ENCODE data around the gene SHISA7. TPM values are rescaled to one million over a fixed set of nuclear protein-coding genes. Genes with fewer than 3 reads are reported as not detected.

Gene SHISA7
- total RNA-seq, 4 donors from 2014 or later: not detected

DNA sequence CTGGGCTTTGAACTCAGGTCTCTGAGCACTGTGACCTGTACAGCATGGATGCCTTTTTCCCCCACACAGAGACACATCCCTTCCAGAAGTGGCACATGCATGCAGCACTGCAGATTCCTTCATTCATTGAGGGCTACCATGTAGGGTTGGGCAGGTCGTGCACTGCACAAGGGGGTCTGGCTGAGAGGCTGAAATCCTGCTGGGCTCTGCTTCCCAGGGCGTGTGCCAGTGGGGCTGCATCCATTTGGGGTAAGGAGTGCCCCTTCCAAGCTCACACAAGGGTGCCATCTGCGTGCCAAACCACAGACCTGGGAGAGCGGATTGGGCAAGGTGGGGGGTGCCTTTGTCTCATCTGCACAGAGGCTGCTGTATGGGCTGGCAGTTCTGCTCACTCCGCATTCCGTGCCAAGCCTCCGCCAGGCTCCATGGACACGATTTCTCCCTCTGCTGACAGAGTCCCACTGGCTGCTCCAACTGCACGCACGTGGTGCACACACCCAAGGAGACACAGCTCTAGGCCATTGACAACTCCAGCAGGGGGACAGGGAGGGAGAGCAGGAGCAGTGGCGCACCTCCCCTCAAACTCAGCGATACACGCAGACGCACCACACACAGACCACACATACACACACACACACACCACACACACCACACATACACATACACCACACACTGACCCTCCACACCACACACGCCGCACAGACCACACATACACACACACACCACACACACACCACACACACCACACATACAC is 4.5 kb upstream of the SHISA7 start:
- in situ Hi-C loops (cut with MboI; ENCODE audit: low sequenced_read_pairs in 4 of 4): no loop called here
- Histone ChIP-seq H3K36me3 (no peaks in the 10 kb centered on the region), H3K4me1 (peaks cover 3 to 11% of the 10 kb centered on the region in 2 donors), H3K9me3 (no peaks in the 10 kb centered on the region), H3K27me3 (peaks cover 61 to 77% (median 62%) of the 10 kb centered on the region in 3 donors), H3K4me3 (no peak overlapping the region), H3K27ac (no peak overlapping the region)
- ATAC-seq: no peak
- intact Hi-C loops (cut with DNase I; ENCODE audit: low total_unique reads): no loop called here
- TF ChIP-seq, protein P1, sequence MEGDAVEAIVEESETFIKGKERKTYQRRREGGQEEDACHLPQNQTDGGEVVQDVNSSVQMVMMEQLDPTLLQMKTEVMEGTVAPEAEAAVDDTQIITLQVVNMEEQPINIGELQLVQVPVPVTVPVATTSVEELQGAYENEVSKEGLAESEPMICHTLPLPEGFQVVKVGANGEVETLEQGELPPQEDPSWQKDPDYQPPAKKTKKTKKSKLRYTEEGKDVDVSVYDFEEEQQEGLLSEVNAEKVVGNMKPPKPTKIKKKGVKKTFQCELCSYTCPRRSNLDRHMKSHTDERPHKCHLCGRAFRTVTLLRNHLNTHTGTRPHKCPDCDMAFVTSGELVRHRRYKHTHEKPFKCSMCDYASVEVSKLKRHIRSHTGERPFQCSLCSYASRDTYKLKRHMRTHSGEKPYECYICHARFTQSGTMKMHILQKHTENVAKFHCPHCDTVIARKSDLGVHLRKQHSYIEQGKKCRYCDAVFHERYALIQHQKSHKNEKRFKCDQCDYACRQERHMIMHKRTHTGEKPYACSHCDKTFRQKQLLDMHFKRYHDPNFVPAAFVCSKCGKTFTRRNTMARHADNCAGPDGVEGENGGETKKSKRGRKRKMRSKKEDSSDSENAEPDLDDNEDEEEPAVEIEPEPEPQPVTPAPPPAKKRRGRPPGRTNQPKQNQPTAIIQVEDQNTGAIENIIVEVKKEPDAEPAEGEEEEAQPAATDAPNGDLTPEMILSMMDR (IDR thresholded peaks at IDR 0.05 in 4 of 5, conservative IDR thresholded peaks at IDR 0.05 in 1 of 5): no peak
- TF ChIP-seq POLR2A (IDR thresholded peaks at IDR 0.05): no peak
- no peak for DNase-seq

DNA sequence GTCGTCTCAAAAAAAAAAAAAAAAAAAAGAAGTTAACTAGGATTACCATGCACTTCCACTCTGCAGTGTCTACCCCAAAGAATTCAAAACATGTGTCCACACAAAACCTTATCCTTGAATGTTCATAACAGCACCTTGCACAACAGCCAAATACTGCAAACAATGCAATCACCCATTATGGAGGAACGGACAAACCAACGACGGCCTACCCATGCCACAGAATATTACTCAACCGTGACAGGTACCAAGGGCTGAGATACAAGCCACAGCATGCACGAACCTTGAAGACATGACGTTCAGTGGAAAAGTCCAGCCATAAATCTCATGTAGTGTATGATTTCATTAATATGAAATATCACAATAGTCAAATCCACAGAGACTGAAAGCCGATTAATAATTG is 3.0 kb upstream of the SHISA7 start:
- Histone ChIP-seq H3K27me3 (peaks cover 58 to 73% (median 60%) of the 10 kb centered on the region in 3 donors), H3K27ac (no peak overlapping the region), H3K36me3 (no peaks in the 10 kb centered on the region), H3K4me1 (no peaks in the 10 kb centered on the region), H3K4me3 (no peak overlapping the region), H3K9me3 (no peaks in the 10 kb centered on the region)
- in situ Hi-C loops (cut with MboI; ENCODE audit: low sequenced_read_pairs in 4 of 4): no loop called here
- intact Hi-C loops (cut with DNase I; ENCODE audit: low total_unique reads): no loop called here
- TF ChIP-seq, protein P1 (IDR thresholded peaks at IDR 0.05 in 4 of 5, conservative IDR thresholded peaks at IDR 0.05 in 1 of 5): no peak
- no peak for TF ChIP-seq POLR2A (IDR thresholded peaks at IDR 0.05)
- ATAC-seq (no peak), DNase-seq (no peak)

DNA sequence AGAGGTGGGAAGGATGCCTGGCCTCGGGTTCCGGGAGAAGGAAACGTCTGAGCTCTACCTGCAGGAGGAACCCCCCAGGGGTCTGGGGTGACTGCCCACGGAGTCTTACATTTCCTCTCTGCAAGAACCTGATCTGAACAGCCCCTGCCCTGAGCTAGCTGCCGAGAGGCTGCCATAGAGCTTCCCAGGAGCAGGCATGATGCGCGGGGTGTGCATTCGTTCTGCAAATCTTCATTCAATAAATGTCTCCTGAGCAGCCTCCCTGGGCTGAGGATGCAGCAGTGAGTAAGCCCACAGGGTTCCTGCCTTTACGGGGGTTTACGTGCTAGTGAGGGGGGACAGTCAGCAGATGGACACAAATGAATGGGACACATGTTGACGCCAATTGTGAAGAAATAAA is 1.5 kb upstream of the SHISA7 start:
- TF ChIP-seq, protein P1 (IDR thresholded peaks at IDR 0.05 in 4 of 5, conservative IDR thresholded peaks at IDR 0.05 in 1 of 5): no peak
- TF ChIP-seq POLR2A (IDR thresholded peaks at IDR 0.05): no peak
- DNase-seq: no peak
- Histone ChIP-seq H3K27me3 (peaks cover 62 to 78% (median 63%) of the 10 kb centered on the region in 3 donors), H3K4me1 (no peaks in the 10 kb centered on the region), H3K27ac (no peak overlapping the region), H3K9me3 (no peaks in the 10 kb centered on the region), H3K36me3 (no peaks in the 10 kb centered on the region), H3K4me3 (no peak overlapping the region)
- ATAC-seq: no peak
- intact Hi-C loops (cut with DNase I; ENCODE audit: low total_unique reads): no loop called here
- in situ Hi-C loops (cut with MboI; ENCODE audit: low sequenced_read_pairs in 4 of 4): no loop called here

DNA sequence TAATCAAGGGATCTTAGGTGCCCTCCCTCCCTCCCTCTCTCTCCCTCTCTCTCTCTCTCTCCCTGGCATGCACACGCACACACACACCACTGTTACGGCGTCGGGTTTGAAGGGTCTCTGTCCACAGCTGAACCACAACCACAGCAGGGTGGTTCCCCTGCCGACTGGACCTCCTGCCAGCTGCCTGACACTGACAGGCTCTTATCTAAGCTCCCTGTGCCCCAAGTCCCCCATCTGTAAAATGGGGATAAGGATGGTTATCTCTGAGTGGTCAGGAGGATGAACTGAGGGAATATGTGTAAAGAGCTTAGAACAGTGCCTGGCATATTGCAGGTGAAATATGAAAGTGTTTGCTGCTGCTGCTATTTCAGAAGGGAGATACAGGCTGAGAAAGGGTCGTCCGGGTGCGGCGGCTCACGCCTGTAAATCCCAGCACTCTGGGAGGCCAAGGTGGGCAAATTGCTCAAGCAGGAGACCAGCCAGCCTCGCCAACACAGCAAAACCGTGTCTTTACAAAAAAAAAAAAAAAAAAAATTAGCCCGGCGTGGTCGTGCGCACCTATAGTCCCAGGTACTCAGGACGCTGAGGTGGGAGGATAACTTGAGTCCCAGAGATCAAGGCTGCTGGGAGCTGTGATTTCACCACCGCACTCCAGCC is 852 bp upstream of the SHISA7 start:
- Histone ChIP-seq H3K27me3 (peaks cover 63 to 78% (median 64%) of the 10 kb centered on the region in 3 donors), H3K9me3 (no peaks in the 10 kb centered on the region), H3K27ac (no peak overlapping the region), H3K4me1 (no peaks in the 10 kb centered on the region), H3K4me3 (no peak overlapping the region), H3K36me3 (no peaks in the 10 kb centered on the region)
- ATAC-seq (no peak), DNase-seq (no peak)
- in situ Hi-C loops (cut with MboI; ENCODE audit: low sequenced_read_pairs in 4 of 4): no loop called here
- intact Hi-C loops (cut with DNase I; ENCODE audit: low total_unique reads): no loop called here
- no peak for TF ChIP-seq POLR2A (IDR thresholded peaks at IDR 0.05)
- TF ChIP-seq, protein P1 (IDR thresholded peaks at IDR 0.05 in 4 of 5, conservative IDR thresholded peaks at IDR 0.05 in 1 of 5): no peak
